GOT3 (cell line): Measurements from ENCODE around the gene CTSE.

ENCODE experiments used
- DNase-seq: peaks from one replicate; lab custom pipeline; 2025; ENCODE audit warnings: mixed read lengths; lab: John Stamatoyannopoulos, UW

The CTSE gene

DNA sequence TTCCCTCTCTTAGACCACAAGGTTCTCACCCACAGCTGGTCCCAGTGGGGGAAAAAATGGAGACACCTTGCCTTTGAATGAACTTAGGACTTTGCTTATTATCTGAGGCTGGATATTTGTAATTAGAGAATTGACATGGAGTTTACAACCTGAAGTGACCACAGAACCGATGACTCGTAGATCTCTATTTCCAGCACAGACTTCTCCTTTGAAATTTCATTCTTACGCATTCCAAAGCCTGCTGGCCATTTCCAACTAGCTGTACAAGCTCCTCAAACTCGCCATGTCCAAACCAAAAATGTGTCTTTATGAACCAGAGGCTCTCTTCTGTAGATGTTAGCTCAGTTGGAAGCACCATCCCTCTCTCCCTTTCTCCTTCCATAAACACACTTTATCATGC, 32.5 kb downstream of the CTSE start:
- no peak for DNase-seq

GRCh38 chr1:205990226-205990625, 33.5 kb downstream of the CTSE start:
- no peak for DNase-seq

GRCh38 chr1:205989786-205990185, 33.9 kb downstream of the CTSE start:
- no peak for DNase-seq

DNA sequence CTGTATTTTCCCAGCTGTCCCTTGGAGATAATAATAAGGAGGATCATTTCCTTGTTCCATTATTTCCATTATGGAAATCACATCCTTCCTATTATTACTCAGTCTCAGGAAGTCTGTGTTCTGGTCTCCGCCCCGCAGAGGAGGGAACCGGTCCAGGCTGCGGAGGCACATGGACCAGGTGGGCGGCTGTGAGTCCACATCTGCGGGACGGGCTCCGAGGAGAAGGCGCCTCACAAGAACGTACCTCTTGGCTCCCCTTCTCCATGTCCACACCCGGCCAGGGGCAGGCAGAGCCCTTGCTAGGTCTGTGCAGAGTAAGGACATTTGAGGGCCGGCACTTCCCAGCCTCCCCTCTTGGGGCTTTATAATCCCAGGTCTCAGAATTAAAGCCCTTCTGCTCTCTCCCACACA, 35.1 kb downstream of the CTSE start:
- no peak for DNase-seq

DNA sequence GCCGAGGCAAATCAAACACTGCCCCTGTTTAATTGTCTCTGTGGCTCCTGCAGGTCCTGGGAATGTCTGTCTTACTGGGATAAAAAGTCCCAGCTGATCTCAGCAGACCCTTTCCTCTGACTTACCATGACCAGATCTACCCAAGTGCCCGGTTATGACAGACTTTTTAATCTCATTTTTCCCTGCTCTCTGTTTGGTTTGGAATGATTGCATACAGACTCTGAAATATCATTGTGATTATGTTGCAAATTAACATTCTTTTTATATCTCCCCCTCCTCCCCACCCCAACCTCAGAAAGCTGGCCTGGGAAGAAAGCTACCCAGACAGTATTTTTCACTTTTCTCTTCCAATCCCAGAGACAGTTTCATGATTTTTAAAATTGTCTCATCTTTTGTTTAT, 36.8 kb downstream of the CTSE start:
- no peak for DNase-seq

- no peak for DNase-seq
Observed at GRCh38 chr1:205986292-205986691, 37.4 kb downstream of the CTSE start.

GRCh38 chr1:205985330-205986005, 38.2 kb downstream of the CTSE start:
- no peak for DNase-seq

DNA sequence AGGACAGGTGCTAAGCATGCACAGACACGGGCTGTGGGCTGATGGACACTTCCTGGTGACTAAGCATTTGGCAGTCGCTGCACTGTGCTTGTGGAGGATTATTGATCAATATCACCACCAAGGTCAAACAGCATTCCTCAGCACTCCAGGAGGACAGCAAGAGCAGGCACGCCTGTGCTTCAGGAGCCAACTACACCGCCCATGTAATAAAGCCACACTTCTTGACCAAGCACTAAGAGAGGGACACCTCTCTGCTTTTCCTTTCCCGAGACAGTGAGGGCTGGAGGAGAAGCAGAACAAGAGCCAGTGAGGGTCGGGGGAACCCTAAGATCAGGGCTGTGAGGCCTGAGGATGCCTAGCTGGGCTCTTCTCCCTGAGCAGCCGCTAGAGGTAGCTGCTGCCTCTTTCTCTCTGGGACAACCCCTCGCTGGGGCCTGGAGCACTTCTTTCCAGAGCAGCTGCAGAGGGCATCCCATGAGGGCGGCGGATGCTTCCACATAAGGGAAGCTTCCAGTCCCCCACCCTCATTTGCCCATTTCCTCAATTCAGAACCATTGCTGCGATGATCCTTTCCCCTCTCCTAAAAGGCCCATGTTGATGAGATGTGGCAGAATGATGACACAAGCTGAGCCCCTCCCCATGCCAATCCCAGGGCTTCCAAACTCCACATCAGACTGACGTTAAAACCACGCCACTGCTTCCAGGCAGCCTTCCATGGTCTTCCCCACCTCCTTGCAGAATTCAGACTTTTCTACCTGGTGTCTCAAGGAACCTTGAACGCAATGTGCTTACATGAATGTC, 39.6 kb downstream of the CTSE start:
- DNase-seq: no peak

DNA sequence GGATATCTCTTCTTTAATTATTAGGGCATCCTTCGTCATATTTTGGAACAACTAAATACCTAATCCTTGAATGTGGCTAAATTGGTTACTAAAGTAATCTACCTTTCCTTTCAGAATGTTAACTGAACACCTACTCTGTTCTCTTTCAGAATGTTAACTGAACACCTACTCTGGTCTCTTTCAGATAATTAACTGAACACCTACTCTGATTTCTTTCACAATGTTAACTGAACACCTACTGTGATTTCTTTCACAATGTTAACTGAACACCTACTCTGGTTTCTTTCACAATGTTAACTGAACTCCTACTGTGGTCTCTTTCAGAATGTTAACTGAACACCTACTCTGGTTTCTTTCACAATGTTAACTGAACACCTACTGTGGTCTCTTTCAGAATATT, 42.4 kb downstream of the CTSE start:
- no peak for DNase-seq

- DNase-seq: no peak
Observed at GRCh38 chr1:205980237-205980870, 43.3 kb downstream of the CTSE start.

GRCh38 chr1:205979301-205979700, 44.4 kb downstream of the CTSE start:
- no peak for DNase-seq

- DNase-seq: no peak
Observed at GRCh38 chr1:205978676-205979075, 45.0 kb downstream of the CTSE start.

GRCh38 chr1:205977402-205978014, 46.2 kb downstream of the CTSE start:
- peak; percentile 35 for DNase-seq

- DNase-seq: no peak
Observed at GRCh38 chr1:205976708-205977401, 46.8 kb downstream of the CTSE start.

- DNase-seq: no peak
Observed at GRCh38 chr1:205976036-205976435, 47.7 kb downstream of the CTSE start.

GRCh38 chr1:205975387-205975998, 48.2 kb downstream of the CTSE start:
- no peak for DNase-seq

DNA sequence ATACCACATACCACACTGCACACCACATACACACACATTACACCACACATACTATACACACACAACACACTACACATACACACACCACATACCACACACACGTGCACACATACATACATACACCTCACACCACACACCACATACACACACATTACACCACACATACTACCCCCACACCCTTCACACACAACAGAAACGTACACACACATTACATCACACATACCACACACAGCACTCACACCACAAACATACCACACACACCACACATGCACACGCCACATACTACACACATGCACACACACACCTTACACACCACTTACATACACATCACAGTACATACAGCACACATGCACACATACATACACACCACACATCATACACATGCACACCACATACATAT, 49.0 kb downstream of the CTSE start:
- DNase-seq: no peak

DNA sequence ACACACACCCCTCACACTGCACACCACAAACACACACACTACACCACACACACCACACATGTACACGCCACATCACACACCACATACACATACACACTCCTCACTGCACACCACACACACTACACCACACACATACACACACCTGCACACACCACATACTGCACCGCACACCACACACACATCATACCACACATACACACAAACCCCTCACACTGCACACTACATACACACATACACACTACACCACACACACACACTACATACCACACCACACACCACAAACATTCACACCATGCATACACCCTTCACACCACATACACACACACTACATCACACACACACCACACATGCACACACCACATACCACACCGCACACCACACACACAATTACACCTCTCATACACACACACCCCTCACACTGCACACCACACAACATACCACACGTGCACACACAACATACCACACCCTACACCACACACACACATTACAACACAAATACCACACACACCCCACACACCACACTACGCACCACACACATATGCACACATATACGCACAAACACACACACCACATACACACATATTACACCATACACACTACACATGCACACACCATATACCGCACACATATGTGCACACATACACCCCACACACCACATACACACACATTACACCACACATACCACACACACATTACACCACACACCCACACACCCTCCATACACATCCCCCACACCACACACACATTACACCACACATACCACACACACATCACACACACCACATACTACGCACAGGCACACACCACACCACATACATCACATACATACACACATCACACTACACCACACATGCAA, 50.1 kb downstream of the CTSE start:
- no peak for DNase-seq

DNA sequence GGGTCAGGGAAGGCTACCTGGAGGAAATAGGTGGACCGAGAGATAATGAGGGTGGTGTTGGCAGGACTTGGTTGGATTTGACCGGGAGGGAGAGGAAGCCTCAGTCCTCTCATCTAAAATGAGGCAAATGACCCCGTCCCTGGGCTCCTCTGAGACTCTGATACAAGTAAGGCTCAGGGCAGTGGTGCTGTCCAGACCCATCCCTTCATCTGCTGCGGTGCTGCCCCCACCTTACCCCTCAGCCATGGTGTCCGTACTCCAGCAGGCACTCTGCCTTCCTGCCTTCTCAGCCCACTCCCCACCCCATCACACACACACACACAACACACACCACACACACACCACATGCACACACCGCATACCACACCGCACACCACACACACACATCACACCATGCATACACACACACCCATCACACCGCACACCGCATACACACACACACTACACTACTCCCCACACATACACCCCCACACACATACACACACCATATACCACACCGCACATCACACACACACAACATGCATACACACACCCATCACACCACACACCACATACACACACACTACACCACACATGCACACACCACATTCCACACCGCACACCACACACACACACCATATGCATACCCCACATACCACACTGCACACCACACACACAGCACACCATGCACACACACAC, 51.1 kb downstream of the CTSE start:
- no peak for DNase-seq

- no peak for DNase-seq
Observed at GRCh38 chr1:205972081-205972480, 51.6 kb downstream of the CTSE start.
